Endometrial microvascular endothelial cells (primary cell): ENCODE measurements around the gene CABCOCO1. TPM values are rescaled to one million over a fixed set of nuclear protein-coding genes. Genes with fewer than 3 reads are reported as not detected.
"Not testable (repeated sequence)": the region's sequence is repeated elsewhere in the genome, so short reads cannot be mapped to it uniquely, and the experiment has no call there.

Experiments used
- in situ Hi-C: cut with HindIII; loops from 2 replicates; pipeline ENCODE4 v1.10.0; 2017; ENCODE audit warnings: low sequenced_read_pairs, low pct_unique_long_range_greater_than_20kb; ENCODE audit errors: inconsistent ontology term
- total RNA-seq: library from RNA; depleted of rRNA; stranded (reverse); fragments of >200 nt; gene quantifications from one replicate; pipeline ENCODE4 v1.2.3, GENCODE V29; 2015; ENCODE audit errors: inconsistent ontology term

Gene CABCOCO1
- total RNA-seq, 1 donor from 2014 or later: 0.28 TPM

- in situ Hi-C loops: no loop called here
Observed at GRCh38 chr10:61701055-61701705, 38.5 kb downstream of the CABCOCO1 start.

DNA sequence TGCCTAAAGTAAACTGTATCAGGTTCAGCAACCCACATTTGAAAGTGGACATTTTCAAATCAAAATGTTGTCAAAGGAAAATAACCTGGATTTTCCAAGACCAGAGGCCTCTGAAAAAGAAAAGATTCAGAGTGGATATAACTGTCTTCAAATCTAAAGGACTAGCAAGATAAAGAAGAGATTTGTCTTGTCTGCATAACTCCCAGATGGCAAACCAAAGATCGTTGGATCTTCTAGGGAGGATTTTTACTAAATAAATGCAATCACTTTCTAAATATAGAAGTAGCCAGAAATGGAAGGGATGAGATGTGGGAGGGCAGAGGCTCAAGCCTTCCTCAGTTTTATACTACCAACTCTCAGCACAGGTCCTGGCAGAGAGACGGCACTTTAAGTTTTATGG lies 39.0 kb downstream of the CABCOCO1 start:
- in situ Hi-C loops: no loop called here

GRCh38 chr10:61702584-61702983 lies 39.9 kb downstream of the CABCOCO1 start:
- in situ Hi-C loops: no loop called here

DNA sequence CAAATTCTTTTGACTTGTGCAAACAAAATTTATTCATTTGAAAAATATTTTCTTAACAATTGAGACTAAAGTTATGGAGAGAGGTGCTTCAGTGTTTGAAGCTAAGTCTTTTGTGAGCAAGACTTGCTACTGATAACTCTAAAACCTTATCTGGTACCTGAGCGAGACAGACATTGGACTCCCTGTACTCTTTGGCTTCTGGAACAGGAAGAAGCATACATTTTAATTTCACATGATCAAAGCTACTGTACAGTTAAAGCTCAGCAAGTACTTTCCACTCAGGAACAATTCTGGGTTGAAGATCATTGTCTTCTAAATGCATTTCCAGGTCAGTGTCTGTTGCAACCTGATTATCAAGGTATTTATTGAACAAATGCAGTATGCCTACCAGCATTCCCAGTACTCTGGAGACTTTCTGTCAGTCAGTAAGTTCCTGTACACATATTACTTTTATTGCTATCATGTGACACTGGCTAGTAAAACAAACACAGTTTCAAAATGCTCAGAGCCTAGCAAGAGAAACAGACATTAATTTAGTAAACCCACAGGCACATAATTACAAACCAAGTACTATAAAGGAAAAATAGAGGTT lies 42.4 kb downstream of the CABCOCO1 start:
- in situ Hi-C loops: no loop called here

DNA sequence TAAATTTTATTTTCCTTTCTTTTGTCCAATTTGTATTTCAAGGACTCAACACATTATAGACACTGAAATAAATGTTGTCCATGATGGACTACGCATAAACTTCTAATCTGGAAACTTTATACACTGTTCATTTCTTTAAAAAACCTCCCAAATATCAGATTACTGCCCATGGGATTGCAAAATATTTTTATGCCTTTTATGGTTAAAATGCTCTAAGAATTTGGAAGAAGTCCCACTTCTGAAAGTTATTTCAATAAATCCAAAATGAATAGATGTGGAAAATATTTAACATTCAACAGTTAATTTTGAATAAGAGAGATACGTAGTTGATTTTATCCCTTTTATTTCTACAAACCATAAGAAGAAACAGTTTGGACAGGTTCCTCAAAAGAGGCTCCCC lies 46.1 kb downstream of the CABCOCO1 start:
- in situ Hi-C loops: no loop called here

- in situ Hi-C loops: not testable (repeated sequence)
Observed at GRCh38 chr10:61712105-61712504, 49.4 kb downstream of the CABCOCO1 start.

- in situ Hi-C loops: not testable (repeated sequence)
Observed at GRCh38 chr10:61719475-61719874, 56.7 kb downstream of the CABCOCO1 start.

- in situ Hi-C loops: no loop called here
Observed at GRCh38 chr10:61719906-61720305, 57.2 kb downstream of the CABCOCO1 start.

- in situ Hi-C loops: no loop called here
Observed at GRCh38 chr10:61721431-61721830, 58.7 kb downstream of the CABCOCO1 start.

- in situ Hi-C loops: not testable (repeated sequence)
Observed at GRCh38 chr10:61725221-61725620, 62.5 kb downstream of the CABCOCO1 start.

DNA sequence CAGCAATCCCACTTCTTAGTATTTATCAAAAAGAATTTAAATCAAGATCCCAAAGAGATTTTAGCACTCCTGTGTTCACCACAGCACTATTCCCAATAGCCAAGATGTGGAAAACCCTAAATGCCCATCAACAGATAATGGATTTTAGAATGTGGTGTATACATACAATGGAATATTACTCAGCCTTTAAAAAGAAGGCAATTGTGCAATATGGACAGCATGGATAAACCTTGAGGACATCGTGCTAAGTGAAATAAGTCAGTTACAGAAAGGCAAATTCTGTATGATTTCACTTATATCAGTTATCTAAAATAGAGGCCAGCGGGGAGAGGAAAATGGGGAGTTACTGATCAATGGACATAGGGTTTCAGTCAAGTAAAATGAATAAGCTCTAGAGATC lies 66.9 kb downstream of the CABCOCO1 start:
- in situ Hi-C loops: no loop called here

GRCh38 chr10:61730671-61731070 lies 67.9 kb downstream of the CABCOCO1 start:
- in situ Hi-C loops: no loop called here

DNA sequence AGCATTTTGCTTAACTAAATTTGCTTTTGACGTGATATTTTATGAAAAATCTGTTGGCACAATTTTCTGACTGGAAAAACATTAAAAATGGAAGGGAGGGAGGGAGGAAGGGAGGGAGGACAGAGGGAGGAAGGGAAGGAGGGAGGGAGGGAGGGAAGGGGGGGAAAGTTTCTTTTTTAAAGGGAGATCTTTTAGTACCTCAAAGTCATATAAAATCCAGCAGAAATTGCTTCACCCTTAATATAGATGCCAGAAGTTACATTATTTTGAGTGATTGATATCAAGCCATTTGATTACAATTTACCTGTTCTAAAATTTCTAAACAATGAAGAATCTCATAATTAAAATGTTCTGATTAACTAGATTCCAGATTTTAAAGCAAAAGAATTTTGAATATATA lies 68.9 kb downstream of the CABCOCO1 start:
- in situ Hi-C loops: no loop called here

- in situ Hi-C loops: no loop called here
Observed at GRCh38 chr10:61732629-61733278, 70.0 kb downstream of the CABCOCO1 start.

DNA sequence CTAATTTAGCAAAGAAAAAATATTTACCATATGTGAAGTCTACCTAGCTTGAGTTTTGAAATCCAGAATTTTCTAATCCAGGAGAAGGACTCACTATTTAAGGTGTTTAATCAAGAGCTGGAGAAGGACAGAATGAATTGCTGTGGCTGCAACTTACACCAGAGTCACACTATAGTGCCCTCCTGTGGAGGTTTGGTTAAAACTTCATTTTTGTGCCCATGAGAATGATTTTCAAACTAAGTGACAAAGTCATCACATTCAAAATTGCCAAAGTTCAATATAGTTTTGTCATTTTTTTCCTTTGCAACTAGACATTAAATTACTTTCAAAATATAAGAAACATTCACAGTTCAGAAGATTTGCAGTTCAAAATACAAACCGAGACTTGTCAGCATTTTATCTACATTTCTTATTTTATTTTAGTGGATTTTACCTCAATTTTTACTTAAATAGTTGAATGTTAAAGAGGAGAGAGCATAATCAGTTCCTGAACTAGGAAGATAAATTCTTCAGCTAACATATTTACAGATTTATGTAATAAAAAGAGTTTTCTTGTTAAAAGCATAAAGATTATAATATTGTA lies 70.7 kb downstream of the CABCOCO1 start:
- in situ Hi-C loops: no loop called here

DNA sequence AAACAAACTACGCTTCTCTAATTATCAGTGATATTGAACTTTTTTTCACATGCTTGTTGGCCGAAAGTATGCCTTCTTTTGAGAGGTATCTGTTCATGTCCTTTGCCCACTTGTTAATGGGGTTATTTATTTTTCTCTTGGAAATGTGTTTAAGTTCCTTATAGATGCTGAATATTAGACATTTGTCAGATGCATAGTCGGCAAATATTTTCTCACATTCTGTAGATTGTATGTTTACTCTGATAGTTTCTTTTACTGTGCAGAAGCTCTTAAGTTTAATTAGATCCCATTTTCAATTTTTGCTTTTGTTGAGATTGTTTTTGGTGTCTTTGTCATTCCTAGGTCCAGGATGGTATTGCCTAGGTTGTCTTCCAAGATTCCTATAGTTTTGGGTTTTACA lies 73.2 kb downstream of the CABCOCO1 start:
- in situ Hi-C loops: no loop called here

GRCh38 chr10:61737455-61737854 lies 74.7 kb downstream of the CABCOCO1 start:
- in situ Hi-C loops: not testable (repeated sequence)

- in situ Hi-C loops: no loop called here
Observed at GRCh38 chr10:61742812-61743211, 80.1 kb downstream of the CABCOCO1 start.

DNA sequence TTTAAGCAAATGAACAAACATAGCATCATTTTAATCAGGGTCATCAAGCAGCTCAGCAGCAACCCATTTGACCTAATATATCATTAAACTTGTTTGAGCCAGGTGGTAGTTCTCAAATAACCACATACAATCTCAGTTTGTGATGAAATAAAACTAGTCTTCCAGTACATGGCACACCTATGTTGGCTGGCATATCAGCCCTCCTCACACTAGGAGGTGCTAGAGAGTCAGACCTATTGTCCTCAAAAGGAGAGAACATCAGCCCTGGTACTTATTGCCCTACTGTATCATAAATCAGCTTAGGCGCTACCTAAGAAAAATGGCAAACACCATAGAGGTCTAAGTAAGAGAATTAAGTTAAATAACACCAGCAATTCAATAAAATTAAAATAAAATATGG lies 81.7 kb downstream of the CABCOCO1 start:
- in situ Hi-C loops: no loop called here

DNA sequence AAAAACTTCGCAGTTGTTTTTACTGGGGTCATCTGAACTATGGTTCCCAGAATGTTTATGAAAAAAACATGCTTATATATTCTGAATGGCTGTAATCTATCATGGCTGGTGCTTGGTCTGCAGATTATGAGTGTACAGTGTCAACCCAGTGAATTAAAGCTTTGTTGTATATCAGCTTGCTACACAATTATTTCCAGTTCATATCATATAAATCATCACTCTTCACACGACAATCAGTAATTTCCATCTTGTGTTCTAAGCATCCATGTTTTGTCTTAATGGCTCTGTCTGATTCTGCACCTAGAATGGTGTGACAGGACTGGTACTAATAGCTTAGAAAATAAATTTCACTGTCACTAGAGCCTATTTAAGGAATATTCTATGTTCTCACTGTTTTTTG lies 83.6 kb downstream of the CABCOCO1 start:
- in situ Hi-C loops: no loop called here
